GM10248 (cell line): ENCODE results near the gene TRAPPC8.
"Not testable (repeated sequence)": the region's sequence is repeated elsewhere in the genome, so short reads cannot be mapped to it uniquely, and the experiment has no call there.

ENCODE experiments used
- CTCF ChIA-PET: fragments of 300-600 bp; sonication (Branson Sonifier 250); formaldehyde crosslinking; extraction: SDS; loops from one replicate; lab custom pipeline; 2021; ENCODE audit warnings: antibody characterized with exemption; lab: Yijun Ruan, JAX
- POLR2A ChIA-PET: fragments of 350-650 bp; sonication (Branson Sonifier 250); formaldehyde crosslinking; extraction: SDS; loops from one replicate; lab custom pipeline; 2020; ENCODE audit warnings: antibody characterized with exemption; lab: Yijun Ruan, JAX
- DNase-seq: peaks from one replicate; pipeline ENCODE4 v3.0.0; 2012; ENCODE audit errors: extremely low spot score
- CTCF ChIP-seq: IDR thresholded peaks from 2 replicates; pipeline ENCODE4 v1.5.1; 2012; ENCODE audit warnings: mild to moderate bottlenecking, low read depth; ENCODE audit errors: extremely low read depth, missing control alignments, control extremely low read depth

The TRAPPC8 gene

GRCh38 chr18:31837879-31838278 lies 105.0 kb downstream of the TRAPPC8 start:
- ChIA-PET CTCF (interaction anchor here (0.8 to 1.2 kb wide), 2 partner anchors 12 to 16 kb away, joined by 3 to 4 read pairs; no protein-coding TSS in a partner anchor), POLR2A (no interaction called here)
- DNase-seq = no peak
- TF ChIP-seq CTCF = no peak

GRCh38 chr18:31835528-31836133 lies 107.3 kb downstream of the TRAPPC8 start:
- ChIA-PET CTCF (interaction anchor here (1.0 kb wide), 1 partner anchor 15 kb away, joined by 3 read pairs; no protein-coding TSS in a partner anchor), POLR2A (no interaction called here)
- no peak for DNase-seq
- no peak for TF ChIP-seq CTCF

- CTCF ChIA-PET = interaction anchor here (1.0 kb wide), 1 partner anchor 11 kb away, joined by 3 read pairs; no protein-coding TSS in a partner anchor
- POLR2A ChIA-PET = no interaction called here
- TF ChIP-seq CTCF = no peak
- no peak for DNase-seq
Observed at GRCh38 chr18:31831903-31832302, 111.0 kb downstream of the TRAPPC8 start.

DNA sequence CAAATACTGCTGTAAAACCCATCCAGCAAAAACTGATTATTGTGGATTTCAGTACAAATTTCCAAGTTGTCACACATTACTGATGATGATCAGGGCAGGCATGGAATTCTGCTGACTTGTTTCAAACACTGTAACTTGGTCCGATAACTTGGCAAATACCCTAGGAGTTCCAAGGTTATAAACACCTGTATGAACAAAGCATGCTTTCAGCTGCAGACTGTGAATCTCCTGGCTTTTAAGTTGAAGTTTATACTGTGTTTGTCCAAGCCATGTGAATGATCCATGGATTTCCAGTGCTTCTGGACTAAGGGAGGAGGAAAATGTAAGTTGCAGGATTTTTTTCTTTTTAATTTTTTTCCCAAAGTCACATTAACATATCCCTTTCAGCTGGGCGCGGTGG lies 112.2 kb downstream of the TRAPPC8 start:
- no peak for DNase-seq
- POLR2A ChIA-PET = no interaction called here
- CTCF ChIA-PET = interaction anchor here (1.0 kb wide), 1 partner anchor 10 kb away, joined by 3 read pairs; no protein-coding TSS in a partner anchor
- no peak for TF ChIP-seq CTCF

DNA sequence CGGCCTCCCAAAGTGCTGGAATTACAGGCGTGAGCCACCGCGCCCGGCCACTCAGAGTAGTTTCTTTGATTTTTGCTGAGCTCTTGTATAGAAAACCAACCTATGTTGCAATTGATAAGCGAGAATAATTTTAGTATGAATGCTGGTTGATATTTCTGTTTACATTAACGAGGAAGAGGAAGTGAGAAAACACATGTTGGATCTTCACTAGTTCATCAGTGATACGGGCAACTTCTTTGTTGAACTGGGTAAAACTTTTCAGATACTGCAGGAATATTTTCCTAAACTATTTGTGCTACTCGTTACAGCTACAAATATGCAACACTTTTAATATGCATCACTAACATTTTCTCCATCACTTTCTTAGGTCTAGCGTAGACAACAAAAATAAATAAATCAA lies 114.3 kb downstream of the TRAPPC8 start:
- no peak for DNase-seq
- POLR2A ChIA-PET = no interaction called here
- no peak for TF ChIP-seq CTCF
- CTCF ChIA-PET = interaction anchor here (1.1 to 1.4 kb wide), 4 partner anchors 8 to 273 kb away, joined by 3 to 6 read pairs (median 4); no protein-coding TSS in a partner anchor

GRCh38 chr18:31826673-31827325 lies 116.1 kb downstream of the TRAPPC8 start:
- CTCF ChIA-PET, POLR2A ChIA-PET, DNase-seq: not testable (repeated sequence)

DNA sequence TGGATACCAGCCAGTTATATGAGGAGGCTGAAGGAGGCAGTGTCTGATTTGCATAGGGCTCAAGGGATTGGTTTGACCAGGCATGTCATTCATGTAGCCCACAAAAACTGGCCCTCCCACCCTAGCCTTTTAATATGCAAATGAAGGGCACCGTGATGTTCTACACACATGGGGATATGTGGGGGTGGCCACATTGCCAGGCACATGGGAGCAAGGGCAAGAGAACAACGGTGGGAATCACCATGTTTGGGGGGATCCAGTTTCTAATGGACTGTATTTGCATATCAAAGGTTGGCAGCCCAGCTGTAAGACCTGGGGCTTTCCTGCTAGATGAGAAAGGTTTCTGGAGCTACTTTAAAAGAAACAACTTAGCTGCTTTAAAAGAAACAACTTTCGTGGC lies 117.2 kb downstream of the TRAPPC8 start:
- ChIA-PET POLR2A (no interaction called here), CTCF (interaction anchor here (1.1 kb wide), 1 partner anchor 32 kb away, joined by 3 read pairs; no protein-coding TSS in a partner anchor)
- TF ChIP-seq CTCF = no peak
- DNase-seq = no peak
